Measurements from ENCODE around the gene KCNIP2.

Gene KCNIP2

DNA sequence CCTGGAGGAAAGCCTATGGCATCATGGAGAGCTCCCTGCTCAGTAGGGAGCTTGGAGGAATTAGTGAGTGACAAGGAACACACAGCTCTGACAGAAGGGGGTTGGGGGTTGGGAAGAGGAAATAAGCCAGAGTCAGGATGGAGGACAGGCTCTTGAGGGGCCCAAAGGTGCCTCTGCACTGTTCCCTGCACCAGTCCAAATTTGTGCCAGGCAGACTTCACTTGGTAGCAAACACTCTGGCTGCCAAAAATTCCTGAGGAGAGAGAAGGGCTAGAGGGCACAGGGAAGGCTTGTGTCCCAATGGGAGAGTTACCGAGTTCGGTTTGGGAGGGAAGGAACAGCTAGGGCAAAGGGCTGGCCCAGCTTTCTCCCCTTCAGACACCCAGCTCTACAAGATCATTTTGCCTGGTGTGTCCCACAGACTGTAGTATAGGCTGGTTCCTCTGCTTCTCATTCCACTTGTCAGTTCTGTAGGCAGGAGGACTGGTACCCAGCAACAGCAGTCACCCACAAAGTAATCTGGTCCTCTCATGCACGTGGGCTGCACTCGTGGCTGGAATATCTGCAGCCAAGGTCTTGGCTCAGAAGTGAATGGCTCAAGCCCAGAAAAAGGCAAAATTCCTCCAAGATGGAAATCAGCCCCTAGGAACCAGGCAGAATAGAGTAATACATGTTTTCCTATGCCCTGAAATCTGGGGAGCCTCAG, 8.0 kb upstream of the KCNIP2 start:
- peak in 8 of 51 donors; percentile 9 to 26 (median 19) for DNase-seq

DNA sequence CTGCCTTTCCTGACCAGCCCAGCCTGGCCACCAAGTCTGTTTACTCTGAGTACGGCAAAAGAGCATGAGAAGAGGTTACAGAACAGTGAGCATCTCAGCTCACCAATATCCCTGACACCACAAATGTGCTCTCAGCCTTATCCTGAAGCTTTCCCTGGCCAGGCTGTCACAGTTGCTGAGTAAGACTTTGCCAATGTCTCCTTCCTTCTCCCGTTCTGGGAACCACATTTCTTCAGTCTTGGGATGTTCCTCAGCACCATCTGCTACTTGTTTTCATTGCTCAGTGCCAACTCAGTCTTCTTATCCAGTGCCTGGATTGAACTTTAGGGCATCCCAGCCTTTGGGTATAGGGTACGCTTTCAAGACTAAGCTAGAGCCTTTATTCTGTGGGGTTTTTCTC, 7.1 kb upstream of the KCNIP2 start:
- DNase-seq, result no peak

DNA sequence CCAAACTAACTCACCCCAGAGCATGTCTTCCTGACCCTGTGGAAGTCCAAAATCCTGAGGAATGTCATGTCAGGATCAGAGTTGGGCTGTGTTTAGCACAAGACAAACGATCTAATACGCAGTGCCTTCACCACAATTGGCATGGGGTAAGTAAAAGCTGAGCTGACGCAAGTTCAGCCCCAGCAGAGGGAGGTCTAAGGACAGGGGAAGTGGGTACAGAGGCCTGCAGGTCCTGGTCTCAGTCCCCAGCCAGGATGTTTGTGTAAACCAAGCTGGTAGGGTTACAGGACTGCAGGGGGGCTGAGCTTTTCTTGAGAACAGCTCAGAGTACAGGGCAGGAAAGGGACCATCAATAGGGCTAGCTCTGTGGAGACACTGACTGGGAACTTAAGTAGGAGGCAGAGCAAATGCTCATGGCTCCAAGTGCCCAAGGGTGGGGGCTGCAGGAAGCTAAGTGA, 5.3 kb upstream of the KCNIP2 start:
- DNase-seq, result no peak

DNA sequence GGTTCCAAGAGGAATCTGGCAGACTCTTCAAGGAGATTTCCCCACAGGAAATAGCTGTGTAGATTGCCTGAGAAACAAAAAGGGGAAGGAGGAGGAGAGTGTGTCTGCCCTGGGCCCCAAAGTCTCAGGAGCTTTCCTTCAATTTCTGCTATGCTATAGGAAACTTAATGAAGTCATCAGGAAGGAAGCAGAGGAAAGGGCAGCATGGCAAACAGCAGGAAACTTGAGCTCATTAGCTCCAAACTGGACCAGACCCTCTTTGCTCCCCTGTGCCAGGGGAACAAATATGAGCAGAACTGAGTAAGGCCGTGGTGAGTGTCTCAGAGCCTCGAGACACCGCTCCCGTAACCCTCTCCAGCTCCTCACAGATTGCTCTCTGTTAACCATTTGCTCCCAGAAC, 4.8 kb upstream of the KCNIP2 start:
- no peak for DNase-seq

DNA sequence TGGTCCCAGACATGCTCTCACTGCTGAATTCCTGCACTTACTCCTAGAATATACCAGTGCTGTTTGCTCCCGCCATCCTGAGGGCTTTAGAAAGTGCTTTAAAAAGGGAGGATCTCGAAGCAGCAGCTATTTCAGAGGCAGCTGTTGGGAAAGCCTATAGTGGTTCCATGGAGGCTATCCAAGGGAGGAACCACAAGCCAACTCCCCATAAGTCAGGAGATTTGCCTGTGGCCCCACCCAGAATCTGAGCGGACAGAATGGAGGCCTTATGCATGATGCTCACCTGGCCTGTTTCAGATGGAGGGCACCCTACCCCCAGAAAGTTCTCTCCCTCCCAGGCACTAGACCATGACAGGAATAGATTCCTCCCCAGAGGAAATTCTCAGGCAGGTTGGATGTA, 2.3 kb upstream of the KCNIP2 start:
- DNase-seq, result no peak

DNA sequence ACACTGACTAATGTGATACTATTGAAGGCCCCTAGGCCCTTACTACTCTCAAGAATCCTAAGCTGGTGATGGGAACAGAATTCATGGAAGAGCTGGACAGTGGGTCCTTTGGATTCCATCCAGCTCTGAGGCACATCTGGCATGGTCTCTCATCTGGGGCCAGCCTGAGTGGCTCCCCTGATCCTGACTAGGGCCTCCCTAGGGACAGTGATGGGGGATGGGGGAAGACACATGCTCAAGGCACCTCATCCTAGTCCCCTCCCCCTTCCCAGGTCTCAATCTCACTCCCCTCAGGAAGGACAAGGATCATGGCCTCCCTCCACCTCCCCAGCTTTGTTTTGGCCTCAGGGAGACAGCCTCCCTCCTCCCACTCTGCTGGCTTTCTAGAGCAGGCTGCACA, 1.8 kb downstream of the KCNIP2 start:
- no peak for DNase-seq

DNA sequence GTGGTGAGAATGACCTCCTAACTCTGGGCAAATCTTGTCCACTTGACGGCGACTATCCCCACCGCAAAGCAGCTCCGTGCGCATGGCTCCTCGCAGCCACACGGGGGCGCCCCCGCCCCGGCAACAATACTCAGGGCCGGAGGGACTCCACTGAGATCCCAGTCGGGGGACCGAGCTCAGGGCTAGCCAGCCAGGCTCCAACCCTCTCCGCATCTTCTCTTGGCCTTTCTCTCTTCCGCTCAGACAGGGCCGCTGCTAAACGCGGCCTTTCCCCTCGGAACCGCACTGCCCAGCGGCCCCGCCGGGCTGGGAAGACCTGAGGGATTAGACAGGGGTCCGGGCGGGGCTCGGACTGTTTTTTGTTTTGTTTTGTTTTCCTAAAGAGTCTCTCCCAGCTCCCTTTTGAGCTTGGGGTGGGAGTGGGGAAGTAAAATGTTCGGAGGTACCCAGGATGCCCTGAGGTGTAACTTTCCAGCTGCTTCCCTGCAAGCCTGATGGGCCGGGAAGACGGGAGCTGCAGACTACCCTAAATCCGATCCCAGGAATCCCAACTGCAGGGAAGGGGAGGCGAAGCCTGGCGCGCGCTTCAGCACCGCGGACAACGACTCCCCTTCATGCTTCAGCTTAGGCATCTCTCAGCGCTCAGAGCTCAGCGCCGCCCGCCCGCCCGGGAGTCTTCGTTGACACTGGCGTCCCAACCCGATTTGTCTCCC, 2.7 kb downstream of the KCNIP2 start:
- peak in 49 of 51 donors; percentile 28 to 87 (median 78) for DNase-seq

DNA sequence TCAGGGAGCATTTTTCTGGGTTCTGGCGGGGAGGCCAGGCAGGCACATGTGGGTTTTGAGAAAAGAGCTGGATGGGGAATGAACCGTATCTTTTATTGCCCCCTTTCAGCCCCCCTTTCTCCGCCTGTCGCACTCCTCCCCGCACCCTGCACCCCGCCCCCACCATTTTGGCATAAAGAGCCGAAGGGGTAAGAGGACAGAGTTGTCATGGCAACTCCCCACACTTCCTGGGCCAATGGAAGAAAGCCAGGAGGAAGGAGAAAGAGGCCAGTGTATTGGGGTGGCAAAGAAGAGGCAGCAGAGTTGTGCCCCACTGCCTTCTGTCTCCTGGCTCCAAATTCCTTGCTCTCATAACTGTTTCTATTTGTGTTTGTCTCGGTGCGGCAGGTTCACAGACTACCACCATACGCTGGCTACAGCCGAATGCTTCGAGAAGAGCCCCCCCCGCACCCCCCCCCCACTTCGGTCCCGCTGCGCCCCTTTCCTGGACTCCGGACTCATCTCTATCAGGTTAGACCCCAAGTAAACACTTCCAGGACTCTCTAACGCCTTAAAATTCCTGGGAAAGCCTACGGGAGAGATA, 3.4 kb downstream of the KCNIP2 start:
- DNase-seq, result peak in 32 of 51 donors; percentile 32 to 78 (median 50)

DNA sequence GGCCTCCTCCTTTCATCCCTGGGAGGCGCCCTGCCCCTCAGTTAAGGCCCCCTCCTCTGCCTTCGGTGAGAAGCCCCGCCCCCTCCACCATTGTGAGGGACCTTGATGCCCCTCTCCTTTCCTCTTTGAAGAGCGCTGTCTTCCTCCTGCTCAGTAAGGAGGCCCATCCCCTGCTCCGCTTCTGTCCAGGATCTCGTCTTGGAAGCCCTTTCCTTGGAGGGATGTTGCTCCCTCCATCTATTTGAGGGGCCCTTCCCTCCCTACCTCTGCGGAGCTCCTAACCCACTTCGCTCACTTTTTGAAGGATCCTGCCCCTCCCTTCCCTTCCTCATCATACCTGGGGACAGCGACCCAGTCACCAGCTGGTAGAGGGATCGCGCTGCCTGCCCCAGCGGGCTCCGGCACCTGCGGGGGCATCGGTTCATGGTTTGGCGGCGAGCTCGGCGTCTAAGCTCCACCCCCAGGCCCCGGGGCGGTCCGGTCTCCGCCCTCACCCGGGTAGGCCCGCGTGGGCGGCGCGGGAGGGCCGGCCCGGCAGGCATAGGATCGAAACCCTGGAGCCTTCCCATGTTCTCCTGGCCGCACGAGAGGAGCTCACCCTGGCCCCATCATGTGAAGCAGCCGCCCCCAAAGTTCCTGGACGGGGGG, 4.1 kb downstream of the KCNIP2 start:
- peak in 34 of 51 donors; percentile 12 to 72 (median 46) for DNase-seq

DNA sequence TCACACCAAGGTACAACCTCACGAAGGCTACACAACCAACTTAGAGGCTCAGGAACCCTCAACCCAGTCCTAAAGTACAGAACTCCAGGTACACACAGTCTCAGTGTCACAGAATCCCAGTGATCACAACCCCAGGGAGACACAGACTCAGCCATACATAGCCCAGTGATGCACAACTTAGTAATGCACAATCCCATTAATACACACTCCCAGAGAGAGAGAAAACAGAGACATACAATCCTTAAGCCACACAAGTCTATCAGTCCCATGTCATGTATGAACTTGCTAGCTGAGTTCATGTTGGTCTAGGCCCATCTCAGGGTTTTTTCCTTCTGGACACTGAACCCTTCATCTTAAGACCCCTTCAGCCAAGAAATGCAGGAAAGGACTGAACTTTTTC, 4.6 kb downstream of the KCNIP2 start:
- DNase-seq, result no peak

DNA sequence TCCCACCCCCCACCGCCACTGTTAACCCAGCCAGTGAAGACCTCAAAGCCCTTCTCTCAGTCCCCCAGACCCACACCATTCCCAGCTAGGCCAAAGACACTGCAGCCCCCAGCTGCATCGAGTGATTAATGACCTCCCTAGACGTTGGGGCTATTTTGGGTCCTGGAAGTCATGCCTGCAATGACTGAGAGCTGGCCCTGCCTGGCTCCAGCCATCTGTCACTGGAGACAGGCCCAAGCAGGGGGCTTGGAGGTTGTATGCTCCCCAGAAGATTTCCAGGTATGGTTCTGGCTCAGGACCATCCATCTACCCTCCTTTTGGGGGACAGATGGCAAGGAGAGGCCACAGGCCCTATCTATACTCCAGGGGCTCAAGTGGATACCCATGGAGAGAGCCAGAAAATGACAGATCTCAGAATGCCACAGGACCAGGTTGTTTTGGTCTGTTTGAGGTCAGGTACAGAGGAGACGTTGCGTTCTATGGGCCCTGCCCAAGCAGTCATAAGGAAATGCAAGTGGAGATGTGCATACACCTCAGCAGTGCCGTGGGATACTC, 5.1 kb downstream of the KCNIP2 start:
- no peak for DNase-seq

DNA sequence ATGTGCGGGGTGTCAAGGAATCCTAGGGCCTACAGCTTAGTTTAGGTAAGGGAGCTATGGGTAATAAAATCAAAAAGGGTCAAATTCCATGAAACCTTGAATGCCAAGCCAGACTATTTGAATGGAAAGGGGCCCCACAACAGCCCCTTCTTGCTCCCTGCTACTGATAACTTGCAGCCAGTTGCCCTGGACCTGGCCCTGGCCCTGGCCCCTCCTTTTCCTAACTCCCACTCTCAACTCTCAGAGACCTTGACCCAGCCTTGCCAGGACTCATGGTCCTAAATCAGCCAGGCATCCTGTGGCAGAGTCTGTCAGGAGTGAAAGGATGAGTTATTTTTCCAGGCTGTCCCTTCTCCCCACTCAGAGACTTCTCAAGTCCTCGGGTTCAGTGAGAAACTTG, 5.9 kb downstream of the KCNIP2 start:
- no peak for DNase-seq

DNA sequence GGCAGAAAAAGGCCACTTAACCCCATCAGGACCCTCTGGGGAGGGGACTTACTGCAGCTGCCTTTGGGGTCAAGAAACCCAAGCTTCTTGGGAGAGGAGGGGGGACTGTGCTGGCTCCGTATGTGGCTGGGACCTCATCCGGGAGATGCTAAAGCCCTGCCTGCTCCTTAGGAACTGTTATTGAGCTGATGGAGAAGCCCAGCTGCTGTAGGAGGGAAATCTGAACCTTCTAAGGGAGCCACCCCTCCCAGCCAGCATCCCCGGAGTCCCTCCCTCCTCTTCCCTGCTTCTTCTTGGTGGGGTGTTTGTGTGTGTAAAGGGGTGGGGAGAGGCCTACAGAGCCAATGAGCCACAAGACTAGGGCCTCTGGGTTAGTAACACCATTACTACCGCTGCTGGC, 8.2 kb downstream of the KCNIP2 start:
- no peak for DNase-seq

DNA sequence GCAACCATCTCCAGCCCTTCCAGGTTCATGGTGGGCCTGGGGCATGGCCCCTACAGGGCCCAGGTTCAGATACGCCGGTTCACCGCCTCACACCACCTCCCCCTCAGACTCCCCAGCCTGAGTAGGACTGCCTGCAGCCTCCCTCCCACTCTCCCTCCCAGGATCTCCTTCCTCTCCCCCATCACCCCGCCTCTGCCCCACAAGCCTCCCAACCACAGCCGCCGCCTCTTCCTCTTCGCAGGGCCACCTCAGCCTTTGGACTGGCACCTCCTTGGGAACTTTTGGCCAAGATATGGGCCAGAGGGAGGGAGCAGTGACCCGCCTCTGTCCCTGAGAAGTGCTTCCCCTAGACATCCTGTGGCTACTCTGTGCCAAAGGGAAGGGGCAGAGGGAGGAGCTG, 9.3 kb downstream of the KCNIP2 start:
- no peak for DNase-seq

DNA sequence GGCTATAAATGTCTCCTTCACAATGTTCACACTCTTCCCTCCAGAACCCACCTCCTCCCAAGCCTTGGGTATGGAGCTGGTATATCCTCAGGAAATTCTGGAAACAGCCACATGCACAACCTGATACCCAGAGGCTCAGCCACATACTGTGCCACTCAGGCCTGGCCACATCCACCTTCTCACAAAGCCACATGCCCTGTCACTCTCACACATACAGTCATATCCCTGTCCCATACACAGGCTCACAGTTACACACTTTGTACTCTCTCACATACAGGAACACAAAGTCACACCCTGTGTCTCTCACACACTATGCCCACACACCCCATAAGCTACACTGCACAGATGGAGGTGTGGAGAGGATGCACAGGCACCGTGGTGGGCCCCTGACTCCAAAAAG, 10.1 kb downstream of the KCNIP2 start:
- no peak for DNase-seq

DNA sequence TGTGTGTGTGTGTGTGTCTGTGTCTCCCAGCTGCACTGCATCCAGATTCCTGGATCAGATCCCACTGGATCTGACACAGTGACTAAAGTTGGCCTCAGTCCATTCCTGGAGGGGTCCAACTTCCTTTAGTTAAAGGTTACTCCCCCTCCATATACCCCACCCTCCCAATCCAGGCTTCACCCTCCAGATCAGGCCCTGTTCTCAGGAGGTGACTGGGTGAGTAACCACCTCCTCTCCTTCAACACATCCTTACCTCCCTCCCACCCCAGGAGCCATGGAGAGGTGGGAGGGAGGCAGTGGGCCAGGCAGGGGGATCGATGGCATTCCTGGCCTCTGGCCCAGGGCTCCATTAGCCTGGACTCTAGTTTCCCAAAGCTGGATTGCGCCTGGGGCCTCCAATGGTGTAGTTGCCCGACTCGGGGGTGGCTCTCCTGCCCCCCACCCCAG, 11.3 kb downstream of the KCNIP2 start:
- DNase-seq, result no peak

DNA sequence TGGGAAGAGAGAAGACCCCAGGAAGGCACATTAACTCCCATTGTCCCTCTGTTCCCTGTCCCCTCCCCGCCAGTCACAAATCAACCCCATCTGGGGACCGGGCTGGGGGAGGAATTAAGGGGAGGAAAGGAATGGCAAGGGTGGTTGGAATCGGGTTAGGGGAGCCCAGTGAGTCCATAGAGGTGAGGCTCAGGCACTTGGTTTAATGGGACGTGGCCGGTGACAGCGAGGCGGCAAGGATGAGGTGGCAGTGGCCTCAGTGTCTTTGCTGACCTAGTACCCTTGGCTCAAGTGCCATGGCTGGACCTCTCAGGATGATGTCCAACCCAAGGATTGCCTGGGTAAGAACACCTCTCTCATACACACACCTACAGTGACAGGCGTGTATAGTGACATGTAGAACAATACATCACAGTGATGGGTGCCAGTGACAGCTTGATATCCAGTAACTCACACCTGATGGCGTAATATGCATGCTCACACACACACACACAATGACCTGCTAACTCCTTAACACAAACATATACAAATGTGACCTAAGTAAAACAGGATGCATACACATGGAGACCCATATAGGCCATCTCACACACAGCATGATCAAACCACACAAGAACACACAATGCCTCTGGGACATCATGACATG, 12.3 kb downstream of the KCNIP2 start:
- no peak for DNase-seq

DNA sequence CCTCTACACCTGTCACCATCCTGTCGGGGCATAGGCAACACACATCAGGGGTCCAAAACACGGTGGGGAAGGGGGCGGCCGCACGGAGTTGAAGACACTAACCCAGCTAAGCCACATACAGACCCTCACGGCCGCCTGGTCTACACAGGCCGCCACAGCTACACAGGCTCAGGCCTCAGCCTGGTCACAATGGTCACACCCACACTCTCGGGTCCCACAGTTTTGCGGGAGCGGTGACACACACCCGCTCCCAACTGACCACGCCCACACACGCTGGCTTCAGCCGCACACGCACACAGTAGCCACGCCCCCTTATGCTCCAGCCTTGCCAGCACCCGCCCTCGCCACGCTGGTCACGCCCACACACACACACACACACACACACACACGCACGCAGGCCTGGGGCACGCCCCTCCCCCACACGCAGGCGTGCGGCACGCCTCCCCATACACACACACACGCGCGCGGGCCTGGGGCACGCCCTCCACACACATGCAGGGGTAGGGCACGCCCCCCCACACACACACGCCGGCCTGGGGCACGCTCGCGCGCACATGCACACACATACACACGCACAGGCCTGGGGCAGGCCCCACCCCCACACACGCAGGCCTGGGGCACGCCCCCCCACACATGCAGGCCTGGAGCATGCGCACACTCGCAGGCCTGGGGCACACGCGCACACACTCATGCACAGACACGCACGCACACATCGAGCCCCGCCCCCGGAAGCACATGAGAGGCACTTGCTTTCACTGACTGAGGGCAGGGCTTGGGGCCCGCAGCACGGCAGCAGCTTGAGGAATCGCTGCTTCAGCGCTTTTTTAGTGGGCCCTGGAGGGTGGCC, 13.1 kb downstream of the KCNIP2 start:
- peak in 45 of 51 donors; percentile 14 to 86 (median 55) for DNase-seq

DNA sequence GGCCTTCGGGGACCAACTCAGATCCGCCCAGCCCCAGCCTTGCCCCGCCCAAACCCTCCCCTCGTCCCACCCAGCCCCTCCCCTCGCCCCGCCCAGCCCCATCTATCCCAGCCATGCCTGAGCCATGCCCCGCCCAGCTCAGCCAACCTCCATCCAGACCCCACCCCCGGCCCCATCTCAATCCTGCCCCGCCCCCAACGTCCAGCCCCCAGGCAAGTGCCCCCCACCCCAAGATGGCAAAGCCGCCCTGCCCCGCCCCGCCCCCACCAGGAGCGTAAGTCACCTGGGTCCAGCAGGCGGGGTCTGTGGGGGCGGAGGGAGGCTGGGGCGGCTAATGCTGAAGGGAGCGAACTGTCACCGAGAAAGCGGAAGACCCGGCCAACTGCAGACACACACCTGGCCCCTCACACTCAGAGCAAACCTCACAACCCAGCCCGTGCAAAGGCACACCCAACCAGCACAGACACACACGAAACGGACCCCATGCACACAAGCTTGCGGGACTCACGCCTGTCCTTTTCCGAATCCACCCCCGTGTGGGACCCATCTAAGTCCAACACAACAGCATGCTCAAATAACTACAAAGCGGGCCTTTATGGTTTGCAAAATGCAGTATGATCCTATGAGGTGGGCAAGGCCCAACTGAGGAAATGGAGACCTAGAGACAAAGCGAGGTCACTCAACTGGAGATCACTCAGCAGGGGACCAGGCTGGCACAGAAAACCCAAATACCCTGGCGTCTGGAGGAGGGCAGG, 13.9 kb downstream of the KCNIP2 start:
- peak in 2 of 51 donors; percentile 11 to 19 for DNase-seq
